Measurements from ENCODE around the gene PTPRN2. TPM values are rescaled to one million over a fixed set of nuclear protein-coding genes. Genes with fewer than 3 reads are reported as not detected.

PTPRN2 gene
- total and polyA plus RNA-seq, 9 of the 15 experiments (the other 6 are each of a cell fraction or from before 2014, with no cell fraction given), result not detected

GRCh38 chr7:157995815-157996214 is 591.8 kb downstream of the PTPRN2 start (continued):
- TF ChIP-seq ZFP91 (CRISPR knock-in tag; IDR thresholded peaks at IDR 0.05) (no peak), STAT6 (CRISPR knock-in tag; IDR thresholded peaks at IDR 0.05) (no peak), LARP7 (IDR thresholded peaks at IDR 0.05) (no peak), SOX6 (IDR thresholded peaks at IDR 0.05) (no peak), ATF2 (CRISPR knock-in tag; IDR thresholded peaks at IDR 0.05) (no peak), ZBTB2 (IDR thresholded peaks at IDR 0.05) (no peak), ZNF77 (CRISPR knock-in tag; IDR thresholded peaks at IDR 0.05) (no peak), RAD21 (CRISPR knock-in tag; conservative IDR thresholded peaks at IDR 0.05 in 1 of 2, IDR thresholded peaks at IDR 0.05 in 1 of 2) (no peak), ADNP (tag; IDR thresholded peaks at IDR 0.05) (peak; percentile 68; the same call in 1 of the 2 replicates), ZNF408 (CRISPR knock-in tag; IDR thresholded peaks at IDR 0.05; ENCODE audit: low read depth) (no peak), DPF2 (IDR thresholded peaks at IDR 0.05) (no peak), GABPB2 (CRISPR knock-in tag; conservative IDR thresholded peaks at IDR 0.05) (no peak), HLTF (IDR thresholded peaks at IDR 0.05) (no peak), TFE3 (CRISPR knock-in tag; IDR thresholded peaks at IDR 0.05) (no peak), ZNF143 (CRISPR knock-in tag; IDR thresholded peaks at IDR 0.05) (no peak), ZNF764 (CRISPR knock-in tag; IDR thresholded peaks at IDR 0.05; ENCODE audit: low read depth) (no peak), ZNF79 (CRISPR knock-in tag; IDR thresholded peaks at IDR 0.05; ENCODE audit: low read depth) (no peak), ZBED1 (IDR thresholded peaks at IDR 0.05) (no peak), BCOR (IDR thresholded peaks at IDR 0.05) (peak; percentile 77), ASH1L (IDR thresholded peaks at IDR 0.05; ENCODE audit: borderline replicate concordance, low read depth, partially characterized antibody) (no peak), PHB (CRISPR knock-in tag; IDR thresholded peaks at IDR 0.05) (no peak)
